Smooth muscle cell (in vitro differentiated cells): Measurements from ENCODE around the gene CDH24. TPM values are rescaled to one million over a fixed set of nuclear protein-coding genes. Genes with fewer than 3 reads are reported as not detected.

ENCODE experiments used
- DNase-seq: peaks from one replicate; lab custom pipeline; 2025; ENCODE audit not compliant: unreplicated experiment; lab: John Stamatoyannopoulos, UW
- H2AFZ ChIP-seq: fragments of 200-600 bp; sonication (generic); 2 replicates; pipeline ENCODE4 v1.6.0; 2016; ENCODE audit warnings: antibody characterized with exemption, low read depth, mild to moderate bottlenecking
- H3F3A ChIP-seq: fragments of 200-600 bp; sonication (generic); 2 replicates; pipeline ENCODE4 v1.6.0; 2017; ENCODE audit warnings: antibody characterized with exemption, low read depth
- H3K27ac ChIP-seq: fragments of 200-600 bp; sonication (generic); 2 replicates; pipeline ENCODE4 v1.5.1; 2016; ENCODE audit warnings: low read depth, mild to moderate bottlenecking
- H3K27me3 ChIP-seq: fragments of 200-600 bp; sonication (generic); 2 replicates; pipeline ENCODE4 v1.6.1; 2016; ENCODE audit warnings: low read depth, mild to moderate bottlenecking
- H3K36me3 ChIP-seq: fragments of 200-600 bp; sonication (generic); 2 replicates; pipeline ENCODE4 v1.5.1; 2016; ENCODE audit warnings: low read depth
- H3K4me1 ChIP-seq: fragments of 200-600 bp; sonication (generic); 2 replicates; pipeline ENCODE4 v1.5.1; 2016; ENCODE audit warnings: low read depth
- H3K4me2 ChIP-seq: fragments of 200-600 bp; sonication (generic); 2 replicates; pipeline ENCODE4 v1.6.0; 2016; ENCODE audit warnings: mild to moderate bottlenecking
- H3K4me3 ChIP-seq: fragments of 200-600 bp; sonication (generic); 2 replicates; pipeline ENCODE4 v1.5.1; 2016; ENCODE audit warnings: mild to moderate bottlenecking
- H3K79me2 ChIP-seq: fragments of 200-600 bp; sonication (generic); 2 replicates; pipeline ENCODE4 v1.6.0; 2016; ENCODE audit warnings: low read depth, mild to moderate bottlenecking
- H3K9ac ChIP-seq: fragments of 200-600 bp; sonication (generic); 2 replicates; pipeline ENCODE4 v1.6.0; 2016; ENCODE audit warnings: low read depth
- H3K9me3 ChIP-seq: fragments of 200-600 bp; sonication (generic); replicated peaks from 2 replicates; pipeline ENCODE4 v1.5.1; 2016; ENCODE audit warnings: low read depth
- H4K20me1 ChIP-seq: fragments of 200-600 bp; sonication (generic); 2 replicates; pipeline ENCODE4 v1.6.0; 2016; ENCODE audit warnings: low read depth
- CTCF ChIP-seq: fragments of 200-600 bp; sonication (generic); IDR thresholded peaks from 2 replicates; pipeline ENCODE4 v1.5.1; 2017; ENCODE audit warnings: borderline replicate concordance, mild to moderate bottlenecking, antibody characterized with exemption; ENCODE audit not compliant: insufficient read depth, poor library complexity, severe bottlenecking
- WGBS: methylation state at CpG from one replicate; pipeline ENCODE4 v1.1.7; 2016; ENCODE audit warnings: low lambda C conversion rate; 5-methylcytosine and 5-hydroxymethylcytosine counted together
- polyA plus RNA-seq: library from polyadenylated mRNA; unstranded; fragments of >200 nt; fragmentation: Nextera tagmentation; extraction: Ambion mirVana; gene quantifications from 2 replicates; pipeline ENCODE4 v1.2.1, GENCODE V29; 2016
- total RNA-seq: library from RNA; depleted of rRNA; stranded (reverse); fragments of >200 nt; gene quantifications from 2 replicates; pipeline ENCODE4 v1.2.3, GENCODE V29; 2014

Gene CDH24
- total and polyA plus RNA-seq, 2 experiments from 2014 or later, result 5.5 to 6.9 TPM

- Histone ChIP-seq H3K79me2 (peaks cover 20% of the 10 kb centered on the region), H3K27me3 (no peaks in the 10 kb centered on the region), H3K27ac (peak overlapping the region; percentile 89), H3K36me3 (peaks cover 33% of the 10 kb centered on the region), H3K4me1 (peaks cover 5% of the 10 kb centered on the region), H3K4me3 (no peak overlapping the region), H4K20me1 (peaks cover 51% of the 10 kb centered on the region), H3K4me2 (no peak overlapping the region), H3F3A (peaks cover 38% of the 10 kb centered on the region), H3K9ac (no peak overlapping the region), H2AFZ (no peak overlapping the region), H3K9me3 (no peaks in the 10 kb centered on the region)
- TF ChIP-seq CTCF, result no peak
- WGBS, result 100% methylated on average over 1 of the region's 1 CpG
- DNase-seq, result no peak
These were observed 23.2 kb upstream of the CDH24 start for GRCh38 chr14:23080474-23080873.

GRCh38 chr14:23079716-23080115 is 22.4 kb upstream of the CDH24 start:
- DNase-seq, result no peak
- Histone ChIP-seq H2AFZ (no peak overlapping the region), H3K79me2 (peaks cover 23% of the 10 kb centered on the region), H3K4me2 (peak overlapping the region; percentile 64), H3K27me3 (no peaks in the 10 kb centered on the region), H3K36me3 (peaks cover 33% of the 10 kb centered on the region), H3K9me3 (no peaks in the 10 kb centered on the region), H3K27ac (peak overlapping the region; percentile 89), H3K4me3 (no peak overlapping the region), H3K9ac (no peak overlapping the region), H4K20me1 (peaks cover 43% of the 10 kb centered on the region), H3K4me1 (peaks cover 5% of the 10 kb centered on the region), H3F3A (peaks cover 38% of the 10 kb centered on the region)
- TF ChIP-seq CTCF, result no peak
- WGBS, result 66% methylated on average over 2 of the region's 2 CpGs

GRCh38 chr14:23078692-23079116 is 21.4 kb upstream of the CDH24 start:
- Histone ChIP-seq H3K9me3 (no peaks in the 10 kb centered on the region), H3K9ac (peak overlapping the region; percentile 37), H3K4me1 (peaks cover 5% of the 10 kb centered on the region), H3K4me3 (no peak overlapping the region), H3K79me2 (peaks cover 23% of the 10 kb centered on the region), H4K20me1 (peaks cover 35% of the 10 kb centered on the region), H3K27me3 (no peaks in the 10 kb centered on the region), H2AFZ (no peak overlapping the region), H3K27ac (peak overlapping the region; percentile 89), H3K36me3 (peaks cover 33% of the 10 kb centered on the region), H3F3A (peaks cover 38% of the 10 kb centered on the region), H3K4me2 (peak overlapping the region; percentile 64)
- 4% methylated on average over 2 of the region's 2 CpGs for WGBS
- no peak for TF ChIP-seq CTCF
- DNase-seq, result no peak

- peak overlapping the region; percentile 64 for H3K4me2 ChIP-seq
These were observed 20.6 kb upstream of the CDH24 start for GRCh38 chr14:23077962-23078361.

More at GRCh38 chr14:23077962-23078361, 20.6 kb upstream of the CDH24 start:
- Histone ChIP-seq H3K4me1 (peaks cover 5% of the 10 kb centered on the region), H3K9me3 (no peaks in the 10 kb centered on the region), H3K36me3 (peaks cover 31% of the 10 kb centered on the region), H3K9ac (peak overlapping the region; percentile 37), H3F3A (peaks cover 43% of the 10 kb centered on the region), H3K4me3 (no peak overlapping the region), H4K20me1 (peaks cover 28% of the 10 kb centered on the region), H3K27me3 (no peaks in the 10 kb centered on the region), H3K79me2 (peaks cover 19% of the 10 kb centered on the region), H3K27ac (peak overlapping the region; percentile 89), H2AFZ (no peak overlapping the region)
- DNase-seq, result no peak
- 93% methylated on average over 5 of the region's 5 CpGs for WGBS
- TF ChIP-seq CTCF, result no peak
